Brain microvascular endothelial cell (primary cell): Measurements from ENCODE around the gene CHPF.

Experiments
- DNase-seq: peaks from one replicate; pipeline ENCODE4 v3.0.0-alpha.2; 2020
- H3K27ac ChIP-seq: fragments of 250-450 bp; sonication (Bioruptor Pico); 2 replicates; pipeline ENCODE4 v1.5.1; 2020; ENCODE audit warnings: mild to moderate bottlenecking, moderate library complexity
- H3K27me3 ChIP-seq: fragments of 250-450 bp; sonication (Bioruptor Pico); replicated peaks from 2 replicates; pipeline ENCODE4 v1.5.1; 2020; ENCODE audit warnings: mild to moderate bottlenecking
- H3K36me3 ChIP-seq: fragments of 250-450 bp; sonication (Bioruptor Pico); replicated peaks from 2 replicates; pipeline ENCODE4 v1.5.1; 2020; ENCODE audit warnings: mild to moderate bottlenecking
- H3K4me3 ChIP-seq: 2 replicates; pipeline ENCODE4 v1.5.1; 2011; ENCODE audit warnings: low read depth, mild to moderate bottlenecking, control low read depth, low read length, moderate library complexity
- CTCF ChIP-seq: IDR thresholded peaks from 2 replicates; pipeline ENCODE4 v1.5.1; 2011; ENCODE audit warnings: low read depth, mild to moderate bottlenecking, moderate library complexity, low read length, control low read depth, inconsistent platforms; ENCODE audit errors: missing control alignments
- in situ Hi-C: cut with HindIII; loops from 2 replicates; pipeline ENCODE4 v1.10.0; 2017; ENCODE audit warnings: low sequenced_read_pairs, low pct_ligation_motif_present

CHPF gene

GRCh38 chr2:219533930-219534661 is 9.5 kb downstream of the CHPF start:
- peaks cover 3% of the 10 kb centered on the region for H3K36me3 ChIP-seq
- no peak overlapping the region for H3K27ac ChIP-seq
- in situ Hi-C loops = no loop called here
- TF ChIP-seq CTCF = no peak
- H3K27me3 ChIP-seq = peaks cover 9% of the 10 kb centered on the region
- no peak overlapping the region for H3K4me3 ChIP-seq
- no peak for DNase-seq

DNA sequence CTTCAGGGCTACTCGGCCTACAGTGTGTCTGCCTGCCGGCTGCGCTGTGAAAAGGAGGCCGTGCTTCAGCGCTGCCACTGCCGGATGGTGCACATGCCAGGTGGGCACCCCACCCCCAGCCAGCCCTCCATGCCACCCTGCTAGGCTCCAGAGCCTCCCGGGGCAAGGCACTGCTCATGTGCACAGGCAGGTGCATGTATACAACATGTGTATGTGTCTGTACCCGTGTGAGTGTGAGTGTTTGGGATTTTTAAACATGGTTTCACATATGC is 11.3 kb downstream of the CHPF start:
- peaks cover 24% of the 10 kb centered on the region for H3K27me3 ChIP-seq
- in situ Hi-C loops = no loop called here
- TF ChIP-seq CTCF = no peak
- no peak overlapping the region for H3K27ac ChIP-seq
- no peak for DNase-seq
- H3K36me3 ChIP-seq = no peaks in the 10 kb centered on the region
- no peak overlapping the region for H3K4me3 ChIP-seq

DNA sequence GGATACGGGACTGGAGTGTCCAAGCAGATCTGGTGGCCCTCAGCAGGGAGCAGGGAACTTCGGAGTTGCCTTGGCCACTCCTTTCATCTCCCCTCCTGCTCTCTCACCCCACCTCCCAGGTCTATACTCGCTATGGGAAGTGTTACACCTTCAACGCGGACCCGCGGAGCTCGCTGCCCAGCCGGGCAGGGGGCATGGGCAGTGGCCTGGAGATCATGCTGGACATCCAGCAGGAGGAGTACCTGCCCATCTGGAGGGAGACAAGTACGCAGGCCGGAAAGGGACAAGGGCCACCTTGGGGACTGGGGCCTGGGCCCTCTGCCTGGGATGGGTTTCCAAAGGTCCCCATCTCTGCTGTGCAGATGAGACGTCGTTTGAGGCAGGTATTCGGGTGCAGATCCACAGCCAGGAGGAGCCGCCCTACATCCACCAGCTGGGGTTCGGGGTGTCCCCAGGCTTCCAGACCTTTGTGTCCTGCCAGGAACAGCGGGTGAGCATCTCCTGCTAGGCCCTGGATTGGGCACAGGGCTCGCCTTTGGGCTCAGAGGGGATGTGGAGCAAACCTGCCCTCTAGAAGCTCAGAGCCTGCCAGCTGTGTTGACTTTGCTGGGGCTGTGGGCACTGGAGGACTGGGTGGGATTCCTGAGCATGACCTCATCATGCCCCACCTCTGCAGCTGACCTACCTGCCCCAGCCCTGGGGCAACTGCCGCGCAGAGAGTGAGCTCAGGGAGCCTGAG is 11.8 kb downstream of the CHPF start:
- H3K27ac ChIP-seq = no peak overlapping the region
- no peaks in the 10 kb centered on the region for H3K36me3 ChIP-seq
- DNase-seq = no peak
- TF ChIP-seq CTCF = no peak
- in situ Hi-C loops = no loop called here
- H3K4me3 ChIP-seq = no peak overlapping the region
- peaks cover 24% of the 10 kb centered on the region for H3K27me3 ChIP-seq

DNA sequence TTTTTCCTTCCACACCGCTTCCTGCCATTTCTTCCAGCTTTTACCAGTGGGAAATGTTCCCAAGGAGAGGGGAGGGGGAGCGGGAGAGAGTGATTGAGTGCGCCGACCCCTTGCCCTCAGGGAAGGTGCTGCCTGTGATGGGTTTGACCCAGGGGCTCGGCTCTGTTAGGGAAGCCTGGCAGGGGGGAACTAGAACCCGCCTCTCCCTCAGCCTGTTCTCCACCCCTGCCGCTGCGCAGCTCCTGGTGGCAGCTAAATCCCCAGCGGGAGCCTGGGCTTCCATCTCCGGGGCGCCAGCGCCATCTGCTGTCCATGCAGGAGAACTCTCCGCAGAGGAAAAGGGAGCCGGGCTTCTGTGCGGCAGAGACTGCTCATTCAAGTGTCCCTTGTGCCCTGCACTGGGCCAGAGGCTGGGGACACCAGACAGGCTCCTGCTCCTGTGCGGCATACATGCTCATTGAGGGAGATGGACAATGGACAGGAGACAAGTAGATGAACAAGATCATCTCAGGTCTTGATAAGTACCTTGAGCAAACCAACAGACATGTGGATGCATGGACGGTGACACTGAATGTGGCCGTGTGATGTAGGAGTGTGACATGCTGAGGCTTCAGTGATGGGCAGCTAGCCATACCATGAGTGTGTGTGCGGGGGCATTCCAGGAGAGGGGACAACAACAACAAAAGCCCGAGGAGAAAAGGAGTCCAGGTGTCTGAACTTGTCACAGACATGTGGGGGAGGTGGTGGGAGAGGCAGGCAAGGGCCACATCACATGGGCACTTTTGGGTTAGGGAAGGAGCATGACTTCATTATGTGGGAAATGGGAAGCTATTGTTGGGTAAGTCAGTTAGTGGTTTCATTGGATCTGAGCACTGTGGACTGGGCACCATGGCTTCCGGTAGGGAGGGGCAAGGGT is 13.3 kb downstream of the CHPF start:
- Histone ChIP-seq H3K4me3 (no peak overlapping the region), H3K36me3 (no peaks in the 10 kb centered on the region), H3K27me3 (peaks cover 24% of the 10 kb centered on the region), H3K27ac (no peak overlapping the region)
- in situ Hi-C loops = no loop called here
- DNase-seq = peak; percentile 48
- TF ChIP-seq CTCF = peak; percentile 97

- in situ Hi-C loops = no loop called here
- Histone ChIP-seq H3K27me3 (peaks cover 24% of the 10 kb centered on the region), H3K36me3 (no peaks in the 10 kb centered on the region), H3K4me3 (no peak overlapping the region), H3K27ac (no peak overlapping the region)
- TF ChIP-seq CTCF = no peak
- no peak for DNase-seq
Measured at GRCh38 chr2:219527472-219527871, 16.1 kb downstream of the CHPF start.
